Measurements from ENCODE around the gene ERP44.
"Not testable (repeated sequence)": the region's sequence is repeated elsewhere in the genome, so short reads cannot be mapped to it uniquely, and the experiment has no call there.

ERP44 gene

GRCh38 chr9:100070104-100071041, 28.4 kb downstream of the ERP44 start:
- no peak for DNase-seq (ENCODE audit: low read depth in 3 of 3, low spot score in 1 of 3)

- not testable (repeated sequence) for DNase-seq (ENCODE audit: low read depth in 3 of 3, low spot score in 1 of 3)
Measured at GRCh38 chr9:100069068-100069467, 29.7 kb downstream of the ERP44 start.

- DNase-seq (ENCODE audit: low read depth in 3 of 3, low spot score in 1 of 3), result not testable (repeated sequence)
Measured at GRCh38 chr9:100067990-100068389, 30.8 kb downstream of the ERP44 start.

GRCh38 chr9:100066539-100066938, 32.3 kb downstream of the ERP44 start:
- no peak for DNase-seq (ENCODE audit: low read depth in 3 of 3, low spot score in 1 of 3)

GRCh38 chr9:100064872-100065581, 33.8 kb downstream of the ERP44 start:
- DNase-seq (ENCODE audit: low read depth in 3 of 3, low spot score in 1 of 3), result no peak

- no peak for DNase-seq (ENCODE audit: low read depth in 3 of 3, low spot score in 1 of 3)
Measured at GRCh38 chr9:100063185-100063584, 35.6 kb downstream of the ERP44 start.

- DNase-seq (ENCODE audit: low read depth in 3 of 3, low spot score in 1 of 3), result not testable (repeated sequence)
Measured at GRCh38 chr9:100062683-100063082, 36.1 kb downstream of the ERP44 start.

GRCh38 chr9:100058699-100059579, 39.9 kb downstream of the ERP44 start:
- no peak for DNase-seq (ENCODE audit: low read depth in 3 of 3, low spot score in 1 of 3)

GRCh38 chr9:100057624-100058023, 41.2 kb downstream of the ERP44 start:
- DNase-seq (ENCODE audit: low read depth in 3 of 3, low spot score in 1 of 3), result no peak

- DNase-seq (ENCODE audit: low read depth in 3 of 3, low spot score in 1 of 3), result no peak
Measured at GRCh38 chr9:100056561-100056960, 42.2 kb downstream of the ERP44 start.

- DNase-seq (ENCODE audit: low read depth in 3 of 3, low spot score in 1 of 3), result no peak
Measured at GRCh38 chr9:100052375-100052774, 46.4 kb downstream of the ERP44 start.

GRCh38 chr9:100049551-100049950, 49.2 kb downstream of the ERP44 start:
- no peak for DNase-seq (ENCODE audit: low read depth in 3 of 3, low spot score in 1 of 3)

- no peak for DNase-seq (ENCODE audit: low read depth in 3 of 3, low spot score in 1 of 3)
Measured at GRCh38 chr9:100038472-100038871, 60.3 kb downstream of the ERP44 start.

- no peak for DNase-seq (ENCODE audit: low read depth in 3 of 3, low spot score in 1 of 3)
Measured at GRCh38 chr9:100033877-100034551, 64.8 kb downstream of the ERP44 start.

GRCh38 chr9:100030548-100030947, 68.3 kb downstream of the ERP44 start:
- no peak for DNase-seq (ENCODE audit: low read depth in 3 of 3, low spot score in 1 of 3)

GRCh38 chr9:100029251-100029650, 69.5 kb downstream of the ERP44 start:
- no peak for DNase-seq (ENCODE audit: low read depth in 3 of 3, low spot score in 1 of 3)

- DNase-seq (ENCODE audit: low read depth in 3 of 3, low spot score in 1 of 3), result peak in 2 of 3 donors; percentile 18 to 46
Measured at GRCh38 chr9:100028201-100028784, 70.5 kb downstream of the ERP44 start.

GRCh38 chr9:100027543-100027942, 71.3 kb downstream of the ERP44 start:
- no peak for DNase-seq (ENCODE audit: low read depth in 3 of 3, low spot score in 1 of 3)

- DNase-seq (ENCODE audit: low read depth in 3 of 3, low spot score in 1 of 3), result no peak
Measured at GRCh38 chr9:100021931-100022330, 76.9 kb downstream of the ERP44 start.

GRCh38 chr9:100020121-100020795, 78.5 kb downstream of the ERP44 start:
- no peak for DNase-seq (ENCODE audit: low read depth in 3 of 3, low spot score in 1 of 3)

All from stimulated activated CD4-positive, alpha-beta T cell treated with anti-CD3 and anti-CD28 coated beads, TNF-alpha, amount 100 ng/mL, for 1 hour (primary cell).